Right lobe of liver (tissue), 6 donors: ENCODE measurements around the gene ADARB2. TPM values are rescaled to one million over a fixed set of nuclear protein-coding genes. Genes with fewer than 3 reads are reported as not detected.

Experiments used
- ATAC-seq, 4 donors: fragments of 200-7000 bp; cut with Tn5 transposase; one replicate each; pipeline ENCODE4 v1.9.1; 2020; ENCODE audit warnings: mild to moderate bottlenecking in 4 of 4, moderate library complexity in 4 of 4
- DNase-seq, 3 donors: peaks; one replicate each; pipeline ENCODE4 v3.0.0-alpha.2; 2020
- H3K27ac ChIP-seq, 3 donors: fragments of 200-600 bp; one replicate each; pipeline ENCODE4 v1.8.0; 2022
- H3K27me3 ChIP-seq, 2 donors: fragments of 200-600 bp; one replicate each; pipeline ENCODE4 v1.8.0; 2022
- H3K36me3 ChIP-seq, 4 donors: fragments of 200-600 bp; sonication (generic) in 1 of 4; one replicate each; pipeline versions ENCODE4 v1.5.1 to v1.8.0; 2017 to 2022; ENCODE audit warnings: control low read depth in 1 of 4
- H3K4me1 ChIP-seq, 4 donors: fragments of 200-600 bp; sonication (generic) in 1 of 4; one replicate each; pipeline versions ENCODE4 v1.5.1 to v1.8.0; 2017 to 2022; ENCODE audit warnings: control low read depth in 1 of 4
- H3K4me3 ChIP-seq, 3 donors: fragments of 200-600 bp; one replicate each; pipeline ENCODE4 v1.8.0; 2022
- H3K9me3 ChIP-seq, 4 donors: fragments of 200-600 bp; sonication (generic) in 1 of 4; one replicate each; pipeline versions ENCODE4 v1.5.1 to v1.8.0; 2017 to 2022; ENCODE audit warnings: control low read depth in 1 of 4
- POLR2A ChIP-seq: fragments of 450-650 bp; IDR thresholded peaks from one replicate; pipeline ENCODE4 v1.6.1; 2017; ENCODE audit warnings: antibody characterized with exemption, mild to moderate bottlenecking
- WGBS: methylation state at CpG from one replicate; pipeline ENCODE4 v1.1.6; 2018; ENCODE audit warnings: low coverage, low lambda C conversion rate; ENCODE audit not compliant: insufficient coverage; ENCODE audit errors: missing lambda C conversion rate; 5-methylcytosine and 5-hydroxymethylcytosine counted together
- intact Hi-C, 2 donors: fragments of 100-400 bp; cut with DNase I; formaldehyde crosslinking; loops; one replicate each; pipeline versions ENCODE4 v1.11.2 to v1.14.1; 2022
- total RNA-seq, 6 experiments: library from RNA; depleted of rRNA in 2 of 6; stranded (reverse); fragments of >200 nt in 2 of 6; fragmentation: NEBNext Ultra II Directional in 3 of 6; extraction: Animal tissue kit (Norgen Biotek cat#: 25700) in 3 of 6; gene quantifications; one replicate each; pipeline versions ENCODE4 v1.1.0 to v1.2.4, GENCODE V29; 2016 to 2023
- TF ChIP-seq, protein P1 (sequence below), 4 donors: fragments of 200-600 bp in 3 of 4; fragments of 450-650 bp in 1 of 4; IDR thresholded peaks; one replicate each; pipeline versions ENCODE4 v1.5.1 to v1.8.0; 2016 to 2022; ENCODE audit warnings: antibody characterized with exemption in 4 of 4, mild to moderate bottlenecking in 2 of 4
- donor health status: DM: no; HTN: yes; CAD: no.
- donor health status: DM: no; HTN: no; CAD: no.
- donor health status: DM: no; HTN: no; CAD: no.
- donor health status: DM: no; HTN: yes; CAD: no.
- donor health status: DM: no; HTN: yes; CAD: no.

ADARB2 gene
- total RNA-seq, 6 experiments from 2014 or later, result 0.07 to 0.68 (median 0.42) TPM

DNA sequence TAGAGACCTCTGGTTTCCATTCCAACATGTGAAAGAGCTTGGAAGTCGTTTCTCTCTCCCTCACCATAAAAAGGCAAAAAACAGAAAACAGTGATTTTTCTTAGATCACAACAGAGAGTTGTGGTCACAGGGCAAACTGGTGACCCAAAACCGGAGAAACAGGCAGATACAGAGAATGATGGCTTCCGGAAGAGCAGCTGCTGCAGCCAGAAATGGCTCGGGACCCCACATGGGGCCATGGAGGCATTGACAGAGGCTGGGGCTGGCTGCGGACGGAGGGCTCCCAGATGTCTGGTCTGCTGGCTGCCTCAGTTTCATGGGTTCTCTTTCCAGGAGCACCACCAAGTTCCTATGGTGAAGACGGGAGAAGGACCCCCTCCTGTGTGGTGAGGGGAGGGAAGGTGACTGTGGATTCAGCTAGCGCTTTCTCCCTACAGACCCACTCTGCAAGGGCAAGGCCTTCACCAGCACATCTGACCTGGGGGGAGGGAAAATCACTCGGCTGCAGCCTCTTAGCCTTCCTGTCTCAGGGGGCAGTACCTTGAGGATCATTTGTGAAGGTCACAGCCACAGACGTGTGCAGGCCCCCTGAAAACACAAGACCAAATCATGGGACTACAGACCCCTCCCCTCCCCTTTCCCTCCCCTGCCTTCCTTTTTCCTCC lies 599.7 kb downstream of the ADARB2 start:
- H3K4me1 ChIP-seq, result no peaks in the 10 kb centered on the region
- H3K36me3 ChIP-seq, result no peaks in the 10 kb centered on the region
- H3K4me3 ChIP-seq, result no peak overlapping the region
- DNase-seq (no peak), ATAC-seq (no peak)
- H3K27ac ChIP-seq, result no peak overlapping the region
- TF ChIP-seq, protein P1, sequence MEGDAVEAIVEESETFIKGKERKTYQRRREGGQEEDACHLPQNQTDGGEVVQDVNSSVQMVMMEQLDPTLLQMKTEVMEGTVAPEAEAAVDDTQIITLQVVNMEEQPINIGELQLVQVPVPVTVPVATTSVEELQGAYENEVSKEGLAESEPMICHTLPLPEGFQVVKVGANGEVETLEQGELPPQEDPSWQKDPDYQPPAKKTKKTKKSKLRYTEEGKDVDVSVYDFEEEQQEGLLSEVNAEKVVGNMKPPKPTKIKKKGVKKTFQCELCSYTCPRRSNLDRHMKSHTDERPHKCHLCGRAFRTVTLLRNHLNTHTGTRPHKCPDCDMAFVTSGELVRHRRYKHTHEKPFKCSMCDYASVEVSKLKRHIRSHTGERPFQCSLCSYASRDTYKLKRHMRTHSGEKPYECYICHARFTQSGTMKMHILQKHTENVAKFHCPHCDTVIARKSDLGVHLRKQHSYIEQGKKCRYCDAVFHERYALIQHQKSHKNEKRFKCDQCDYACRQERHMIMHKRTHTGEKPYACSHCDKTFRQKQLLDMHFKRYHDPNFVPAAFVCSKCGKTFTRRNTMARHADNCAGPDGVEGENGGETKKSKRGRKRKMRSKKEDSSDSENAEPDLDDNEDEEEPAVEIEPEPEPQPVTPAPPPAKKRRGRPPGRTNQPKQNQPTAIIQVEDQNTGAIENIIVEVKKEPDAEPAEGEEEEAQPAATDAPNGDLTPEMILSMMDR (IDR thresholded peaks at IDR 0.05), result no peak
- TF ChIP-seq POLR2A, result no peak
- intact Hi-C loops, result no loop called here
- no peaks in the 10 kb centered on the region for H3K27me3 ChIP-seq
- H3K9me3 ChIP-seq, result no peaks in the 10 kb centered on the region
- WGBS, result 47% methylated on average over 3 of the region's 10 CpGs

DNA sequence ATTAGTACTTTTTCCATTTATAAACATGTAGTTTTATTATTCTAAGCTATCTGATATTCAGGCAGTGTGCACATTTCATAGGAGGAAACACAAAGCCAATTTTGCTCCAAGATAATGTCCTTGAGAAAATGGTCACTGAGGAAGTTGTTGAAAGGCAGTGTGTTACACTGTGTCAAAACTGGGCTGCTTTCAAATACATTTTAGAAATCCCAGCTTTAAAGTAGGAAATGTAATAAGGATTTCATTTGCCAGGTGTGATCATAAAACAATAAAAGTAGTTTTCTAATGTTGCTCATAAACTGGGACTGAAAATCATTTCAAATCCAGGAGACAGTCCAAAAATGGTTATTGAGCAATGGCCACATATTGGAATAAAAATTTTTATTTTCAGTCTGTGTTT lies 601.1 kb downstream of the ADARB2 start:
- TF ChIP-seq, protein P1 (IDR thresholded peaks at IDR 0.05), result no peak
- TF ChIP-seq POLR2A, result no peak
- no peak overlapping the region for H3K4me3 ChIP-seq
- DNase-seq (no peak), ATAC-seq (no peak)
- intact Hi-C loops, result no loop called here
- H3K27me3 ChIP-seq, result no peaks in the 10 kb centered on the region
- no peak overlapping the region for H3K27ac ChIP-seq
- no peaks in the 10 kb centered on the region for H3K36me3 ChIP-seq
- H3K4me1 ChIP-seq, result no peaks in the 10 kb centered on the region
- H3K9me3 ChIP-seq, result no peaks in the 10 kb centered on the region

DNA sequence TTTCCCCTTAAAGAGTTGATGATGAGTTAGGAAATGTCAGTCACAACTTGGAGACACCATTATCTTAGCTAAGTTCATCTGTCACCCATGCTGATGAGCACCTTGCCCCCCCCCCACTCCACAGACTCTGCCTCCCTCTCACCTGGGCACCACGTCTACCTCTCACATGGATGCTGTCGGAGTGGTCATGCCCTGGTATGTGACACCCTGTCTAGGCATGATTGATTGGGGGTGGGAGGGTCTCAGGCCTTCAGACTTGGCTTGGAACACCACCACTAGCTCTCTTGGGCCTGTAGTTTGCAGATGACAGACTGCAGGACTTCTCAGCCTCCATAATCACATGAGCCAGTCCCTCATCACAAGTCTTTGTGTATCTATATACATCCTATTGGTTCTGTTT lies 603.2 kb downstream of the ADARB2 start:
- TF ChIP-seq POLR2A, result no peak
- TF ChIP-seq, protein P1 (IDR thresholded peaks at IDR 0.05), result no peak
- intact Hi-C loops, result no loop called here
- peak in 1 of 3 donors; percentile 23 for DNase-seq
- no peak overlapping the region for H3K4me3 ChIP-seq
- H3K36me3 ChIP-seq, result peaks cover 0 to 20% (median 11%) of the 10 kb centered on the region in 4 donors
- H3K27me3 ChIP-seq, result no peaks in the 10 kb centered on the region
- H3K27ac ChIP-seq, result no peak overlapping the region
- peak in 1 of 4 donors; percentile 20 for ATAC-seq
- H3K9me3 ChIP-seq, result no peaks in the 10 kb centered on the region
- WGBS, result no CpG with 5 or more reads among the region's 2 CpGs
- H3K4me1 ChIP-seq, result no peaks in the 10 kb centered on the region

DNA sequence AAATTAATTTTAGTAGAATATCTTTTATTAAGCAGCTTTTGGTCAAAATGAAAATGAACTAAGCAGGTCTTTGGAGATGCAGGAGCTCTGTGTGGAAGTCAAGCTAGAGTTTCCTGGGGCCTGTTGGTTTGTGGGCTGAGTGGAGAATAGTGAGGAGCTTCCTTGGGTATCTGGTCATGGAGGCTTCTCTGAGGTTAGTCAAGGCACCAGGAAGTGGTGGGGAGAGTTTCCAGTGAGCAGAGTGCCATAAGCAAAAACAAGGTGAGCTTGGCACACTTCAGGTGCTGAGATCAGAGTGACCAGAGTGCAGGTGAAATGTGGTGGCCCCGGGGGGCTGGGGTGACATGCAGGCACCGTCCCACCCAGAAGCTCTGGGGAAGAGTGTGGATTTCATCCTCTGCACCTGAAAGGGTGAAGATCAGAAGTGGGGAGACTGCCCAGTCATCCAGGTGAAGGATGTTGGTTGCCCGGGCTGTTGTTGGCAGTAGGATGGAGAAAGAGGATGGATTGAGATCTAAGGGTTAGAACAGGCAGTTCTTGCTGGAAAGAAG lies 603.8 kb downstream of the ADARB2 start:
- no peaks in the 10 kb centered on the region for H3K4me1 ChIP-seq
- H3K36me3 ChIP-seq, result peaks cover 0 to 23% (median 12%) of the 10 kb centered on the region in 4 donors
- H3K27me3 ChIP-seq, result no peaks in the 10 kb centered on the region
- H3K27ac ChIP-seq, result no peak overlapping the region
- peak in 1 of 3 donors; percentile 22 for DNase-seq
- H3K4me3 ChIP-seq, result no peak overlapping the region
- intact Hi-C loops, result no loop called here
- no CpG with 5 or more reads among the region's 3 CpGs for WGBS
- TF ChIP-seq POLR2A, result no peak
- TF ChIP-seq, protein P1 (IDR thresholded peaks at IDR 0.05), result no peak
- H3K9me3 ChIP-seq, result no peaks in the 10 kb centered on the region
- ATAC-seq, result peak in 1 of 4 donors; percentile 23
